SU-DHL-6 (cell line): ENCODE data around the gene CDIP1.

Source experiments
- CTCF ChIP-seq: fragments of 200-600 bp; sonication (generic); IDR thresholded peaks from one replicate; pipeline ENCODE4 v1.5.1; 2017; ENCODE audit warnings: antibody characterized with exemption, mild to moderate bottlenecking, low read length, moderate library complexity; ENCODE audit not compliant: insufficient read depth, poor library complexity, severe bottlenecking
- EZH2phosphoT487 ChIP-seq: fragments of 200-600 bp; sonication (generic), shearing (Covaris generic); conservative IDR thresholded peaks from 2 replicates; pipeline ENCODE4 v1.6.1; 2018; ENCODE audit warnings: mild to moderate bottlenecking, antibody characterized with exemption, low read length, moderate library complexity, mixed read lengths

- TF ChIP-seq CTCF: no peak
- no peak for TF ChIP-seq EZH2phosphoT487
Observed at GRCh38 chr16:4578961-4579530, 40.5 kb upstream of the CDIP1 start.
